Progenitor cell of endocrine pancreas (in vitro differentiated cells): ENCODE results near the gene DAPK1. TPM values are rescaled to one million over a fixed set of nuclear protein-coding genes. Genes with fewer than 3 reads are reported as not detected.

ENCODE experiments used
- DNase-seq: peaks from one replicate; pipeline ENCODE4 v3.0.0; 2021; ENCODE audit warnings: low spot score; ENCODE audit not compliant: unreplicated experiment
- H3K27ac Mint-ChIP-seq: 2 replicates; pipeline ENCODE4 v1.8.0; 2021; ENCODE audit warnings: mild to moderate bottlenecking, moderate library complexity, mixed read lengths
- H3K27me3 Mint-ChIP-seq: 2 replicates; pipeline ENCODE4 v1.8.0; 2021; ENCODE audit warnings: mixed read lengths
- H3K36me3 Mint-ChIP-seq: 2 replicates; pipeline ENCODE4 v1.8.0; 2022; ENCODE audit warnings: mixed read lengths; ENCODE audit not compliant: insufficient read depth
- H3K4me1 Mint-ChIP-seq: 2 replicates; pipeline ENCODE4 v1.8.0; 2021; ENCODE audit warnings: low read depth, mixed read lengths
- H3K4me3 Mint-ChIP-seq: 2 replicates; pipeline ENCODE4 v1.8.0; 2021; ENCODE audit warnings: low read depth, mild to moderate bottlenecking, moderate library complexity, mixed read lengths
- H3K9me3 Mint-ChIP-seq: 2 replicates; pipeline ENCODE4 v1.8.0; 2021; ENCODE audit warnings: low read depth, mixed read lengths
- total RNA-seq: library from RNA; stranded (reverse); gene quantifications from 2 replicates; pipeline ENCODE4 v1.2.1, GENCODE V29; 2021
- TF ChIP-seq, protein P1 (sequence below): fragments of 200-600 bp; sonication (generic); IDR thresholded peaks from one replicate; pipeline ENCODE4 v1.5.0; 2021; ENCODE audit warnings: antibody characterized with exemption, mild to moderate bottlenecking; ENCODE audit not compliant: unreplicated experiment

DAPK1 gene
- total RNA-seq, 1 donor from 2014 or later, result 202 TPM

- TF ChIP-seq, protein P1, sequence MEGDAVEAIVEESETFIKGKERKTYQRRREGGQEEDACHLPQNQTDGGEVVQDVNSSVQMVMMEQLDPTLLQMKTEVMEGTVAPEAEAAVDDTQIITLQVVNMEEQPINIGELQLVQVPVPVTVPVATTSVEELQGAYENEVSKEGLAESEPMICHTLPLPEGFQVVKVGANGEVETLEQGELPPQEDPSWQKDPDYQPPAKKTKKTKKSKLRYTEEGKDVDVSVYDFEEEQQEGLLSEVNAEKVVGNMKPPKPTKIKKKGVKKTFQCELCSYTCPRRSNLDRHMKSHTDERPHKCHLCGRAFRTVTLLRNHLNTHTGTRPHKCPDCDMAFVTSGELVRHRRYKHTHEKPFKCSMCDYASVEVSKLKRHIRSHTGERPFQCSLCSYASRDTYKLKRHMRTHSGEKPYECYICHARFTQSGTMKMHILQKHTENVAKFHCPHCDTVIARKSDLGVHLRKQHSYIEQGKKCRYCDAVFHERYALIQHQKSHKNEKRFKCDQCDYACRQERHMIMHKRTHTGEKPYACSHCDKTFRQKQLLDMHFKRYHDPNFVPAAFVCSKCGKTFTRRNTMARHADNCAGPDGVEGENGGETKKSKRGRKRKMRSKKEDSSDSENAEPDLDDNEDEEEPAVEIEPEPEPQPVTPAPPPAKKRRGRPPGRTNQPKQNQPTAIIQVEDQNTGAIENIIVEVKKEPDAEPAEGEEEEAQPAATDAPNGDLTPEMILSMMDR, result no peak
- Mint-ChIP-seq H3K27me3 (no peaks in the 10 kb centered on the region), H3K9me3 (no peaks in the 10 kb centered on the region), H3K27ac (peak overlapping the region; percentile 8), H3K4me3 (no peak overlapping the region), H3K4me1 (peaks cover 4% of the 10 kb centered on the region), H3K36me3 (peaks cover 46% of the 10 kb centered on the region)
- DNase-seq, result no peak
Measured at GRCh38 chr9:87658511-87658910, 160.8 kb downstream of the DAPK1 start.

GRCh38 chr9:87659534-87660419, 162.1 kb downstream of the DAPK1 start:
- Mint-ChIP-seq H3K9me3 (no peaks in the 10 kb centered on the region), H3K4me1 (peaks cover 4% of the 10 kb centered on the region), H3K27me3 (no peaks in the 10 kb centered on the region), H3K4me3 (no peak overlapping the region), H3K36me3 (peaks cover 54% of the 10 kb centered on the region), H3K27ac (peak overlapping the region; percentile 77)
- TF ChIP-seq, protein P1, result no peak
- no peak for DNase-seq

GRCh38 chr9:87661241-87661640, 163.6 kb downstream of the DAPK1 start:
- Mint-ChIP-seq H3K36me3 (peaks cover 64% of the 10 kb centered on the region), H3K27ac (no peak overlapping the region), H3K27me3 (no peaks in the 10 kb centered on the region), H3K4me1 (peaks cover 4% of the 10 kb centered on the region), H3K9me3 (no peaks in the 10 kb centered on the region), H3K4me3 (no peak overlapping the region)
- TF ChIP-seq, protein P1, result no peak
- DNase-seq, result no peak

DNA sequence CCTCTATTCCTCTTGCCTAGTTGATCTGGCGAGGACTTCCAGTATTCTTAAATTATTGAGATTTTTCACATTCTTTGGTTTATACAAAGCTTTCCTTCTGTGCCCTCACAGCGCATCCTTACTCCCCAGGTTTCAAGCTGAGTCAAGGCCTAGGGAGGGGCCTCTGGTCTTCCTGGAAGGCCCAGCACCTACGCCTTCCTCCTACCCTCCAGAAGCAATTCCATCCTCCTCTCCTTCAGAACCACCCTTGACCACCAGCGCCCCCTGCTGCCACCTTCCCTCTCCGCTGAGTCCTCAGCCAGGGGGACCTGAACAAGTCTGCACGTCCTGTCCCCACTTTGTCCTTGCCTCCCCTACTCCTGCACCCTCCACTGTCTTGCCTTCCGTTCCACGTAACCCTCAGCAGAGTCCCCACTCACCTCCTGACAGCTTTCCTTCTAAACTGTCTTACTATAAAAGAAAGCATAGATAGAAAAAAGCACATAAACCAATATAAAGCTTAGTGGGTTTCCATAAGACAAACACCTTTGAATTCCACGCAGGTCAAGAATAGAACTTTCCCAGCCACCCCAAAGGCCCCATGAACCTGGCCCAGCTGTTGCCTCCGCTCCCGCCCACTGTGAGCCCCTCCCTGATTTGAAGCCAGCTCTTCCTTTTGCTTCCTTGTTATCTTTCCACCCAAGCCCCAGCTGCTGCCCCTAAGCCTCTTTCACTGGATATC, 165.3 kb downstream of the DAPK1 start:
- H3K27me3 Mint-ChIP-seq, result no peaks in the 10 kb centered on the region
- H3K36me3 Mint-ChIP-seq, result peaks cover 68% of the 10 kb centered on the region
- peaks cover 3% of the 10 kb centered on the region for H3K4me1 Mint-ChIP-seq
- H3K9me3 Mint-ChIP-seq, result peaks cover 3% of the 10 kb centered on the region
- TF ChIP-seq, protein P1, result peak; percentile 71
- no peak overlapping the region for H3K4me3 Mint-ChIP-seq
- peak; percentile 61 for DNase-seq
- H3K27ac Mint-ChIP-seq, result no peak overlapping the region

DNA sequence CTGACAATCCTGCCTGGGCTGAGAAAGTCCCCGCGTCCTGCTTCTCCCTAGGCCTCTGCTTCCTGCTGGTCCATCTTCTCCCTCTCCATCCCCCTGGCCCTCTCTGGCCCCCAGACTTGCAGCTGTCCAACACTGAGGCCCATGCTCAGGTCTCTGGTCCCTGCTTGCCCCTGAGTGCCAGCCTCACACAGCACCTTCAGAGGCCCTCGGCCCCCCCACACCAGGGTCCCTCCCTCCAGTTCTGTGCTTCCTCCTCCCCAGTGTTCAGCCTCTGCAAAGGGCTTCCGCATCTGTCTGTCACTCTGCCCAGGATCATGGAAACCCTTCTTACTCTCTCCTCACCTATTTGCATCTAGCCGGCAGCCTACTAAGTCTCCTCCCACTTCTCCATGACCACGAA, 165.9 kb downstream of the DAPK1 start:
- Mint-ChIP-seq H3K9me3 (peaks cover 3% of the 10 kb centered on the region), H3K27me3 (no peaks in the 10 kb centered on the region), H3K27ac (peak overlapping the region; percentile 68), H3K4me1 (peaks cover 3% of the 10 kb centered on the region), H3K4me3 (no peak overlapping the region), H3K36me3 (peaks cover 70% of the 10 kb centered on the region)
- TF ChIP-seq, protein P1, result no peak
- DNase-seq, result no peak
